ENCODE measurements around the gene EVI5.
A peak's percentile ranks its signal among the peaks of the same experiment; 100 is the strongest.

The EVI5 gene

DNA sequence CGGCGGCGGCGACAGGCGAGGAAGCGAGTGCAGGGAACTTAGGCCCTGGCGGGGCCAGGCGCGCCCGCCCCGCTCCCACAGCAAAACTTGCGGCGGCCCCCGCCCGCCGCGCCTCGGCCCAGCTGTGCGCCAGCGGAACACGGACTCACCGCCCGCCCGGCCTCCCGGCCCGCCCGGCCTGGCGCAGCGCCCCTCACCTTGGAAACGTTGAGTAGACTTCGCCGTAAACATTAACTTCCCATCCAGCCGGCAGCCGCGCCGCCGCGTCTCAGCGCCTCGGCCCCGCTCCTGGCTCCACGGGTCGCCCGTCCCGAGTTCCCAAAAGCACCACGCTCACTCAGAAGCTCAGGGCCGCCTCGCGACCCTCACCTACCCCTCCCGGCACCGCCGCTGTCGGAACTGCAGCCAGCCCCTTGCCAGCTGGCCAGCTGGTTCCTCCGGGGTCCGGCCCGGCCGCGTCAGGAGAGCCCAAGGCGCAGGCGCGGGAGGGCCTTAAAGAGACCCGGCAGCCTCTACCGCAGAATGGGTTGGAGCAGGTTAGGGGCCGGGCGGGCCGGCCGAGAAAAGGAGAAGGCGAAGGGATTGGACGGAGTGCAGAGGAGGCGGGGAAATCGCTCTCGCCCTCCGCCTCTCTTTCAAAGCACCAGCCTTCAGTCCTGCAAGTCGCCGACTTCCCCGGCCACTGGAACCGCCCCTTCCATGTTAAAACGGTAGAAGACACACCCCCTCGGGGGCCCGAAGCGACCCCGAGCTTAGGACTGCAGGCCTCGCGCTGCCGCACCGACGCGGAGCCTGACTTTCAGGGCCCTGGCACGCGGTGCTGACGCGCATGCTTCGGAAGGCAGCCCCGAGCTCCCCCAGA, at the start of gene EVI5:
Gene EVI5, minus strand, starts transcription at position 470 of the 862 bp plus-strand sequence. CDS start 48,562 bp downstream, outside the sequence.
- Histone ChIP-seq H3K36me3 (ENCODE audit: insufficient read depth, low read length) (no peaks in the 10 kb centered on the region; the same call in 1 of the 2 replicates), H3K4me3 (ENCODE audit: low read depth, low read length, poor library complexity, severe bottlenecking) (peak within 1 kb of the TSS; percentile 74), H3K27me3 (ENCODE audit: insufficient read depth, low read length) (no peaks in the 10 kb centered on the region), H3K9ac (ENCODE audit: low read length) (peak within 1 kb of the TSS; percentile 61), H3K27ac (ENCODE audit: low read depth, low read length, poor library complexity, severe bottlenecking) (no peak within 1 kb of the TSS), H3F3A (ENCODE audit: insufficient read depth, low read length) (no peaks in the 10 kb centered on the region), H2AFZ (ENCODE audit: low read length) (0 out of 2 replicates have a peak within 1 kb of the TSS, but pooled peaks have one; percentile 11), H4K20me1 (ENCODE audit: insufficient read depth, low read length) (no peaks in the 10 kb centered on the region), H3K4me1 (ENCODE audit: insufficient read depth, low read length, severe bottlenecking) (peaks cover 16% of the 10 kb centered on the region), H3K9me3 (ENCODE audit: low read length) (no peaks in the 10 kb centered on the region), H3K4me2 (ENCODE audit: low read length) (peak within 1 kb of the TSS; percentile 88), H3K79me2 (ENCODE audit: insufficient read depth, low read length) (no peaks in the 10 kb centered on the region), H3K9me2 (ENCODE audit: low read depth, low read length) (no peaks in the 10 kb centered on the region)
- TF ChIP-seq, protein P1, sequence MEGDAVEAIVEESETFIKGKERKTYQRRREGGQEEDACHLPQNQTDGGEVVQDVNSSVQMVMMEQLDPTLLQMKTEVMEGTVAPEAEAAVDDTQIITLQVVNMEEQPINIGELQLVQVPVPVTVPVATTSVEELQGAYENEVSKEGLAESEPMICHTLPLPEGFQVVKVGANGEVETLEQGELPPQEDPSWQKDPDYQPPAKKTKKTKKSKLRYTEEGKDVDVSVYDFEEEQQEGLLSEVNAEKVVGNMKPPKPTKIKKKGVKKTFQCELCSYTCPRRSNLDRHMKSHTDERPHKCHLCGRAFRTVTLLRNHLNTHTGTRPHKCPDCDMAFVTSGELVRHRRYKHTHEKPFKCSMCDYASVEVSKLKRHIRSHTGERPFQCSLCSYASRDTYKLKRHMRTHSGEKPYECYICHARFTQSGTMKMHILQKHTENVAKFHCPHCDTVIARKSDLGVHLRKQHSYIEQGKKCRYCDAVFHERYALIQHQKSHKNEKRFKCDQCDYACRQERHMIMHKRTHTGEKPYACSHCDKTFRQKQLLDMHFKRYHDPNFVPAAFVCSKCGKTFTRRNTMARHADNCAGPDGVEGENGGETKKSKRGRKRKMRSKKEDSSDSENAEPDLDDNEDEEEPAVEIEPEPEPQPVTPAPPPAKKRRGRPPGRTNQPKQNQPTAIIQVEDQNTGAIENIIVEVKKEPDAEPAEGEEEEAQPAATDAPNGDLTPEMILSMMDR (IDR thresholded peaks at IDR 0.05; ENCODE audit: low read length): no peak
- no peak for TF ChIP-seq EZH2 (IDR thresholded peaks at IDR 0.05; ENCODE audit: borderline replicate concordance, low read length)

DNA sequence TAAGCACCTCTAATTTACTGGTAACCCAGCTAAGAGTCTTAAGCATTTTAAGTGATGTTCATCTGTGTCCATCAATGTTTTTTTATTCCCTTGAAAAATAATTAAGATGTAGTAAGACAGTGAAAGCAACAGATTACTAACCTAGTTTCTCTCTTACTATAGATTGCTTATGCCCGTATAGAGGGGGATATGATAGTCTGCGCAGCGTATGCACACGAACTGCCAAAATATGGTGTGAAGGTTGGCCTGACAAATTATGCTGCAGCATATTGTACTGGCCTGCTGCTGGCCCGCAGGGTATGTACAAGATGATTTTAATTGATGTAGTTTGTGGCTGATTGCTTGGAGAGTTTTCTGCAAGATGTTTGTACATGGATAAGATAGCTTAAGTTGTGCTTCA, 49.7 kb upstream of the EVI5 start:
- H3K9ac ChIP-seq (ENCODE audit: low read length): no peak overlapping the region; the same call in 1 of the 2 replicates
- H3K27ac ChIP-seq (ENCODE audit: low read depth, low read length, poor library complexity, severe bottlenecking): no peak overlapping the region
- peaks cover 37% of the 10 kb centered on the region for H3K4me1 ChIP-seq (ENCODE audit: insufficient read depth, low read length, severe bottlenecking)
- H3F3A ChIP-seq (ENCODE audit: insufficient read depth, low read length): peaks cover 4% of the 10 kb centered on the region
- no peaks in the 10 kb centered on the region for H3K9me3 ChIP-seq (ENCODE audit: low read length)
- H3K27me3 ChIP-seq (ENCODE audit: insufficient read depth, low read length): no peaks in the 10 kb centered on the region
- H2AFZ ChIP-seq (ENCODE audit: low read length): no peak overlapping the region
- peaks cover 76% of the 10 kb centered on the region for H3K36me3 ChIP-seq (ENCODE audit: insufficient read depth, low read length)
- H3K79me2 ChIP-seq (ENCODE audit: insufficient read depth, low read length): peaks cover 71% of the 10 kb centered on the region
- H4K20me1 ChIP-seq (ENCODE audit: insufficient read depth, low read length): 0 out of 2 replicates have a peak, but pooled peaks cover 2% of the 10 kb centered on the region
- peak overlapping the region; percentile 72 for H3K4me2 ChIP-seq (ENCODE audit: low read length)
- TF ChIP-seq, protein P1 (IDR thresholded peaks at IDR 0.05; ENCODE audit: low read length): no peak
- TF ChIP-seq EZH2 (IDR thresholded peaks at IDR 0.05; ENCODE audit: borderline replicate concordance, low read length): no peak
- H3K4me3 ChIP-seq (ENCODE audit: low read depth, low read length, poor library complexity, severe bottlenecking): peak overlapping the region; percentile 93
- no peaks in the 10 kb centered on the region for H3K9me2 ChIP-seq (ENCODE audit: low read depth, low read length)

DNA sequence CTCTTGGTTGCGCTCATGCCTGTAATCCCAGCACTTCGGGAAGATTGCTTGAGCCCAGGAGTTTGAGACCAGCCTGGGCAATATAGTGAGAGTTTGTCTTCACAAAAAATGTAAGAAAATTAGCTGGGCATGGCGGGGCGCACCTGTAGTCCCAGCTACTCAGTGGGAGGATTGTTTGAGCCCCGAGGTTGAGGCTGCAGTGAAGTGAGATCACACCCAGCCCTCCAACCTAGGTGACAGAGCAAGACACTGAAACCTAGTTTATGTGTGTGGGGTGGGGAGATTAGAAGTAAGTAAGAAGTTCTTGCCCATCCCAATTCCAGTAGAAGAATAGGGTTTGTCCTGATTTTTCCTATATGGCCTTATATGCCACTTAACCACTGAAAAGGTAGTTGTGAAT, 48.9 kb upstream of the EVI5 start:
- Histone ChIP-seq H3F3A (ENCODE audit: insufficient read depth, low read length) (peaks cover 4% of the 10 kb centered on the region), H3K79me2 (ENCODE audit: insufficient read depth, low read length) (peaks cover 69% of the 10 kb centered on the region), H3K4me3 (ENCODE audit: low read depth, low read length, poor library complexity, severe bottlenecking) (peak overlapping the region; percentile 93), H4K20me1 (ENCODE audit: insufficient read depth, low read length) (0 out of 2 replicates have a peak, but pooled peaks cover 2% of the 10 kb centered on the region), H3K4me1 (ENCODE audit: insufficient read depth, low read length, severe bottlenecking) (peaks cover 37% of the 10 kb centered on the region), H3K36me3 (ENCODE audit: insufficient read depth, low read length) (peaks cover 68% of the 10 kb centered on the region), H3K27me3 (ENCODE audit: insufficient read depth, low read length) (no peaks in the 10 kb centered on the region), H2AFZ (ENCODE audit: low read length) (no peak overlapping the region), H3K9me3 (ENCODE audit: low read length) (no peaks in the 10 kb centered on the region), H3K9ac (ENCODE audit: low read length) (peak overlapping the region; percentile 98), H3K9me2 (ENCODE audit: low read depth, low read length) (no peaks in the 10 kb centered on the region), H3K4me2 (ENCODE audit: low read length) (peak overlapping the region; percentile 72), H3K27ac (ENCODE audit: low read depth, low read length, poor library complexity, severe bottlenecking) (peak overlapping the region; percentile 74)
- TF ChIP-seq, protein P1 (IDR thresholded peaks at IDR 0.05; ENCODE audit: low read length): no peak
- no peak for TF ChIP-seq EZH2 (IDR thresholded peaks at IDR 0.05; ENCODE audit: borderline replicate concordance, low read length)

All from OCI-LY1 (cell line).